NCI-H460 (cell line): ENCODE data around the gene MTUS2. TPM values are rescaled to one million over a fixed set of nuclear protein-coding genes. Genes with fewer than 3 reads are reported as not detected.

Experiments
- DNase-seq: peaks from one replicate; pipeline ENCODE4 v3.0.0-alpha.2; 2016; ENCODE audit warnings: low read depth; ENCODE audit errors: extremely low read depth
- total RNA-seq: library from RNA; depleted of rRNA; stranded (reverse); fragments of >200 nt; shearing (Covaris generic); gene quantifications from 2 replicates; pipeline ENCODE4 v1.2.3, GENCODE V29; 2014

The MTUS2 gene
- total RNA-seq, 1 experiment from 2014 or later = not detected

- DNase-seq = no peak
Observed at GRCh38 chr13:29436291-29436690, 616.2 kb downstream of the MTUS2 start.

- DNase-seq = no peak
Observed at GRCh38 chr13:29436721-29437280, 616.7 kb downstream of the MTUS2 start.

- DNase-seq = no peak
Observed at GRCh38 chr13:29438769-29439168, 618.6 kb downstream of the MTUS2 start.

GRCh38 chr13:29439601-29440388, 619.7 kb downstream of the MTUS2 start:
- no peak for DNase-seq

- DNase-seq = no peak
Observed at GRCh38 chr13:29441306-29441705, 621.2 kb downstream of the MTUS2 start.

- no peak for DNase-seq
Observed at GRCh38 chr13:29446016-29446415, 625.9 kb downstream of the MTUS2 start.

GRCh38 chr13:29448174-29448573, 628.0 kb downstream of the MTUS2 start:
- DNase-seq = no peak

DNA sequence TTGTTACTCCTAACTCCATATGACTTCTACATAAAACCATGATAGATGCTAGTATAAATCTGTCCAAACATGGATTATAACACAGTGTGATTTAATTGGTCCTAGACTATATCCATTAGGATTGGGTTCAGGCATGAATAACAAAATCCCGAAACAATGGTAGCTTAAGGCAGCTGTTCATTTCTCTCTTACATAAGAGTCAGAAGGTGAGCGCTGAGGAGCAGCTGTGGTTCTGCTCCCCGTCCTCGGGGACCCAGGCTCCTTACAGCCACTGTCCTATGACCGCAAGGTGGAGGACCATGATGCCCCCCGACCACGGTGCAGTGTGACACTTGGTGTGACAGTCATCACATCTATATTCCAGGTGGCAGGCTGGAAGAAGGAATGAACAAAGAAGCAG, 629.6 kb downstream of the MTUS2 start:
- DNase-seq = no peak

DNA sequence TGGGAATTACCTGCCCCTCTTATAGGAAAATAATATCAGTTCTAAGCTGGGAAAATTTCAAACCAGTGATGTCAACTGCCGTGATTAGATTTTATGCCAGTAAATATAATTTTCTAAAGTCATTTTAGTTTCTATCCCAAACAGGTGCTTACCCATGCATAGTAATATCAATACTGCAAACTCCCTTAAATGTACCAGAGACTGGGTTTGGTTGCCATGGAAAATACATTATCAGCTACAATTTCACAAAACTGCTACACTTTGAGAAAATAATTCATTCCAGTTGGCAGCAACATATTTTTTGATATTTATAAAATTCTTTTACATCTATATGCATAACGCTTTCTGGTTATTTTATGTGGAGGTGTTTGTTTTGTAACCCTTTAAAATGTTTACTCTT, 631.8 kb downstream of the MTUS2 start:
- no peak for DNase-seq

GRCh38 chr13:29452773-29453616, 632.9 kb downstream of the MTUS2 start:
- no peak for DNase-seq

- DNase-seq = no peak
Observed at GRCh38 chr13:29453617-29454011, 633.5 kb downstream of the MTUS2 start.

DNA sequence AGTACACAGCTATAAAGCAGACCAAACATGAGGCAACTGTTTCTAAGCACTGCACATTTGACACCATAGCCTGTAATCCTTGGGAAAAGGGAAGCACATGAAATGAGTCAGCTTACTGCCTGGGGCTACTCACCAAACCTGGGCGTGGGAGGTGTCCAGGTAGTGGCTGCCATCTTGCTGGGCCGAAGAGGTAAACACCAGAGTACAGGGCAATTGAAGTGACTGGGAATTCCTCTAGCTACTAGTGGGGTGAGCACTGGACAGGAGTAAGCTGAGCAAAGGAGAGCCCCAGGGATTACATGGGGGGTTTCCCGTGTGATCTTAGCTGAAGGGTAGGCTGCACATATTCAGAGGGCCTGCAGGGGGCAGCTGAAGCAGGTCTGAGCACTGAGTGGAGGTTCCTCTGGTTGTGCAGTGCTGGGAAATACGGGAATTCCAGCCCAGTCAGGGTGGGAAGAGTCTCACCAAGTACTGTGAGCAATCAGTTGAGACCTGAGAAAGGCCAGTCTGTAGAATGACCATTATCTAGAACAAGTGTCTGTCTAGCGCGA, 634.9 kb downstream of the MTUS2 start:
- DNase-seq = no peak

DNA sequence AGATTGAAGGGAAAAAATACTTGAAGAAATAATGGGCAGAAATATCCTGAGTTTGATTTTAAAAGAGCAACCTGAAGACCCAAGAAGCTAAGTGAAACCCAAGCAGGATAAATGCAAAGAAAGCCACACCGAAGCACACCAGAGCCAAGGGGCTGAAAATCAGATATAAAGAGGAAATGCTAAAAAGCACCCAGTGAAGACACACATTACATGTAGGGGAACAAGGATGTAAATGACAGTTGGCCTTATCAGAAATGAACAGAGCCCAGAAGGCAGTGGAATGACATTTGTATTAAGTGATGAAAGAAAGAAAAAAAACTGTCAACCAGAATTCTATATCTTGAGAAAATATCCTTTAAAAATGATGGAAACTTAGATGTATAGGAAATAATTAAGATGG, 636.3 kb downstream of the MTUS2 start:
- DNase-seq = no peak

DNA sequence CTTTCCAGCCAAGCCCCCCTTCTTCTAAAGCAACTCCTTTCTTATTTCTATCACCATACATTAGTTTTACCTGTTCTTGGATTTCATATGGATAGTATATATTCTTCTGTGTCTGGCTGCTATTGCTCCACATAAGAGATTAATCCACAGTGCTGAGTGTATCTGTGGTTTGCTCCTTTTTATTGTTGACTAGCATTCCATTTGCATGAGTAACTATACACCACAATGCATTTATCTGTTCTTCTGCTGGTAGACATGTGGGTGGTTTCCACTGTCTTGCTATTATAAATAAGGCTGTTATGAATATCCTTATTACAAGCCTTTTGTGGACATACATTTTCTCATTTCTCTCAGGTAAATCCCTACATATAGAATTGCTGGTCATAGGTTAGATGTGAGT, 637.2 kb downstream of the MTUS2 start:
- DNase-seq = no peak

- no peak for DNase-seq
Observed at GRCh38 chr13:29458419-29458818, 638.3 kb downstream of the MTUS2 start.

DNA sequence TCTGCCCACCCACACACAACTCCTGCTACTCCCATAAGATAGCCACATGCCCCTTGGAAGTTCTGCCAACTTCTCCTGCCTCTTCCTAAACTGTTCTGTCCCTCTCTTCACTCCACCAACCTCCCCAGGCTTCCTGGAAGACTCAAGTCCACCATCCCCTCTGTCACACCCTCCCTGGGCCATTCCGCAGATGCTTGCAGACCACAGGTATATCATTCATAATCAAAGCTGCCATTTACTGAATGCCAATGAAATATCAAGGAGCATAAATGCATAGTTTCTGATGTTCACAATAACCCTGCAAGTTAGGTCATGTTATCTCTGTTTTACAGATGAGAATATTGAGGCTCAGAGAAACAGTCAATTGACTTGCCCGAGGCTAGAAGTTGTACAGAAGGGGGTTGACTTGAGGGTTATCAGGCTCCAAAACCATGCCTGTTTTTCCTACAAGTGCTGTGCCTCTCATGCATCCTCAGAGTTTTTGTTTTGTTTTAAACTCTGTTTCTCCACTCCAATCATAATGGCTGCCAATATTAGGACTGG, 639.7 kb downstream of the MTUS2 start:
- DNase-seq = no peak

DNA sequence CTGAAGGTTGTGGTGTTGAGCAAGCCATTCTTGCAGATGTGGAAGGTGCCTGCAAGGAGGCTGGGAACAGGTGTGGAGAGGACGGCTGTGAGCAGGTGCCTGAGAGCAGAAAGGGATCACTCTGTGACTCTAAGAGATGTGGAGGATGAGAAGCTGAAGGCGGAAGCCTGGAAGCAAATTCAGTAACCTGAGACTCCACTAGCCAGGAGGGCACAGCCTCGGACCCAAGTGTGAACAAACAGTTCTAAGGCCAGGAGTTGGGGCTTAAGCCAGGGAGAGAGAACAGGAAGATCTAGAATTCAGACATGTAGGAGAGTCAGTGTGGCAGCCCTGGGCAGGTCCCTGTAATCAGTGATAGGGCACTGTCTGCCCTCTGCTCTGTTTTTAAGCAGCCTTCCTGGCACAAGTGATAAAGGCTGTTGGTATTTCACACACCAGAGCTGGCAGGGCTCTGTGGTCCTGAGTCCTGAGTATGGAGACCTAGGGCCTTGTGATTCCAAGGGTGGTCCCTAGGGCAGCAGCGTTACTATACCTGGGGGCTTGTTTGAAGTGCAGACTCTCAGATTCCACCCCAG, 644.1 kb downstream of the MTUS2 start:
- DNase-seq = no peak

DNA sequence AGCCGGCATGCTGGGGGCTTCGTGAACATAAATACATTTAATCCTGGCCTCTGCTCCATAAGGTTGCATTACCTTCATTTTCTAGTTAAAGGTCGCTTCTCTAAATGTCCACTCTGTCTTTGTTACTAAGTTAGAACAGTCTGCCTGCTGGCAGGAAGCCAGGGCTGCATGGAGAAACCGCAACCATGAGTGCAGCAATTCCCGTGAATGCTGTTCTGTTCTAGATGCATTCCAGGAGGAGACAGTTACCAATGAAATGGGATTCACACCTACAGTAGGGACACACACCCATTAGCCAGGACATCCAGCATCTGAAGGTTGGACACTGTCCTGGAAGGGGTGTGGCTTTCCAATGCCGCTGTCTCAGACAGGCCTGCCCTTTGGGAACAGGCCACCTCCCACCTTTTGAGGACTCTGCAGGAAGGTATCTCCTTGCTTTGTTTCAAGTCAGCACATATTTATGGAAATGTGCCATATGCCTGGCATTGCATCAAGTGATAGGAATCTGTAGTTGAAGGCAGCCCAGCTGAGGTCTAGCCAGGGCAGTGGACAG, 645.7 kb downstream of the MTUS2 start:
- no peak for DNase-seq

DNA sequence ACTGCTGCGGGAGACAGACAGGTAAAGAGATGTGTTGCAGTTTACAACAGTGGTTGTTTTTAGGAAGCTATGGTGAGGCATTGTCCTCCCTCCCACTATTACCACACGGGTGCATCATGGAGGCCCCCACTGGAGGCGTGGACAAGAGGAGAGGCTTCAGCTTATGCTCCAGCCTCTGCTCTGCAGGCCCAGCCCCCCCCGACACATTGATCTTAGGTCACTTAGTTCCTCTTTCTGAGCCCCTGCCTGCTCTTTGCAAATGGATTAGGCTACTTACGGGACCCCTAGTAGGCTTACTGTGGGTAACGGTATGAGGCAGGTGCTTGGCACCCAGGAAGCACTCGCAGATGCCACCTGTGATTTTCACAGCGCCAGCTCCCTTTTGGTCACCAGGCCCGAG, 651.4 kb downstream of the MTUS2 start:
- DNase-seq = no peak

GRCh38 chr13:29472332-29472961, 652.3 kb downstream of the MTUS2 start:
- DNase-seq = peak; percentile 42
